HEK293 (cell line): Measurements from ENCODE around the gene LDLRAD3.

Experiments
- CTCF ChIA-PET: fragments of 350-600 bp; formaldehyde crosslinking; extraction: SDS; loops from one replicate; lab custom pipeline; 2021; ENCODE audit warnings: antibody characterized with exemption; lab: Yijun Ruan, JAX
- POLR2A ChIA-PET: fragments of 300-600 bp; formaldehyde crosslinking; extraction: SDS; loops from one replicate; lab custom pipeline; 2020; ENCODE audit warnings: antibody characterized with exemption, inconsistent platforms; lab: Yijun Ruan, JAX
- H3K27ac ChIP-seq: fragments of 200-500 bp; sonication (Bioruptor generic); 2 replicates; pipeline ENCODE4 v1.5.1; 2014; ENCODE audit warnings: low read depth, low read length, control low read depth, inconsistent platforms; ENCODE audit errors: extremely low read depth
- H3K36me3 ChIP-seq, 2 experiments: fragments of 200-500 bp in 1 of 2; sonication (Bioruptor generic) in 1 of 2; 1 replicate in 1 of 2; 2 replicates in 1 of 2; pipeline ENCODE4 v1.5.1; 2014 to 2017; ENCODE audit warnings: inconsistent platforms in 2 of 2, low read length in 2 of 2; ENCODE audit not compliant: control insufficient read depth in 2 of 2, insufficient read depth in 1 of 2
- H3K4me1 ChIP-seq: fragments of 200-500 bp; sonication (Bioruptor generic); 2 replicates; pipeline ENCODE4 v1.5.1; 2014; ENCODE audit warnings: mild to moderate bottlenecking, low read length, inconsistent platforms; ENCODE audit not compliant: control insufficient read depth, insufficient read depth
- H3K4me3 ChIP-seq: 2 replicates; pipeline ENCODE4 v1.5.1; 2011; ENCODE audit warnings: low read depth, mild to moderate bottlenecking, control low read depth, low read length, moderate library complexity
- H3K9me3 ChIP-seq: fragments of 200-500 bp; sonication (Bioruptor generic); 2 replicates; pipeline ENCODE4 v1.5.1; 2014; ENCODE audit warnings: low read depth, low read length, inconsistent platforms; ENCODE audit not compliant: control insufficient read depth, insufficient read depth
- GFI1B ChIP-seq: fragments of 450-650 bp; formaldehyde crosslinking; IDR thresholded peaks from 2 replicates; pipeline ENCODE4 v1.5.1; 2016; ENCODE audit warnings: missing biosample characterization, missing genetic modification characterization
- KLF9 ChIP-seq: fragments of 450-650 bp; formaldehyde crosslinking; IDR thresholded peaks from 2 replicates; pipeline ENCODE4 v1.5.1; 2016; ENCODE audit warnings: missing biosample characterization, missing genetic modification characterization, low read depth
- REPIN1 ChIP-seq: fragments of 450-650 bp; formaldehyde crosslinking; IDR thresholded peaks from 2 replicates; pipeline ENCODE4 v1.5.1; 2017; ENCODE audit warnings: missing biosample characterization, missing genetic modification characterization, low read depth
- SCRT1 ChIP-seq: fragments of 450-650 bp; formaldehyde crosslinking; IDR thresholded peaks from 2 replicates; pipeline ENCODE4 v1.5.1; 2016; ENCODE audit warnings: missing biosample characterization, missing genetic modification characterization, borderline replicate concordance
- SP2 ChIP-seq: fragments of 450-650 bp; formaldehyde crosslinking; IDR thresholded peaks from 2 replicates; pipeline ENCODE4 v1.5.1; 2016; ENCODE audit warnings: missing biosample characterization, missing genetic modification characterization
- TRIM28 ChIP-seq: IDR thresholded peaks from 2 replicates; pipeline ENCODE4 v1.6.1; 2011; ENCODE audit warnings: low read length, control low read depth, borderline replicate concordance
- ZFHX2 ChIP-seq: fragments of 450-650 bp; formaldehyde crosslinking; conservative IDR thresholded peaks from 2 replicates; pipeline ENCODE4 v1.5.1; 2016; ENCODE audit warnings: missing biosample characterization, missing genetic modification characterization
- ZFP3 ChIP-seq: fragments of 450-650 bp; formaldehyde crosslinking; IDR thresholded peaks from 2 replicates; pipeline ENCODE4 v1.5.1; 2016; ENCODE audit warnings: low read depth, missing biosample characterization, missing genetic modification characterization
- ZFP37 ChIP-seq: fragments of 450-650 bp; formaldehyde crosslinking; IDR thresholded peaks from 2 replicates; pipeline ENCODE4 v1.5.1; 2016; ENCODE audit warnings: missing biosample characterization, missing genetic modification characterization
- ZNF114 ChIP-seq: fragments of 450-650 bp; formaldehyde crosslinking; IDR thresholded peaks from 2 replicates; pipeline ENCODE4 v1.5.0; 2017; ENCODE audit warnings: missing biosample characterization, missing genetic modification characterization
- ZNF133 ChIP-seq: fragments of 450-650 bp; formaldehyde crosslinking; IDR thresholded peaks from 2 replicates; pipeline ENCODE4 v1.5.1; 2016; ENCODE audit warnings: missing biosample characterization, missing genetic modification characterization
- ZNF223 ChIP-seq: fragments of 450-650 bp; formaldehyde crosslinking; IDR thresholded peaks from 2 replicates; pipeline ENCODE4 v1.5.1; 2016; ENCODE audit warnings: missing biosample characterization, missing genetic modification characterization
- ZNF239 ChIP-seq: fragments of 450-650 bp; formaldehyde crosslinking; IDR thresholded peaks from 2 replicates; pipeline ENCODE4 v1.5.1; 2016; ENCODE audit warnings: missing biosample characterization, missing genetic modification characterization
- ZNF391 ChIP-seq: fragments of 450-650 bp; formaldehyde crosslinking; IDR thresholded peaks from 2 replicates; pipeline ENCODE4 v1.5.1; 2016; ENCODE audit warnings: low read depth, missing biosample characterization, missing genetic modification characterization, borderline replicate concordance
- ZNF423 ChIP-seq: fragments of 450-650 bp; formaldehyde crosslinking; IDR thresholded peaks from 2 replicates; pipeline ENCODE4 v1.5.1; 2016; ENCODE audit warnings: missing biosample characterization, missing genetic modification characterization
- ZNF473 ChIP-seq: fragments of 450-650 bp; formaldehyde crosslinking; IDR thresholded peaks from 2 replicates; pipeline ENCODE4 v1.5.1; 2017; ENCODE audit warnings: missing biosample characterization, missing genetic modification characterization
- ZNF548 ChIP-seq: fragments of 450-650 bp; formaldehyde crosslinking; IDR thresholded peaks from 2 replicates; pipeline ENCODE4 v1.5.1; 2016; ENCODE audit warnings: missing biosample characterization, missing genetic modification characterization
- ZNF768 ChIP-seq: fragments of 450-650 bp; formaldehyde crosslinking; IDR thresholded peaks from 2 replicates; pipeline ENCODE4 v1.5.1; 2018; ENCODE audit warnings: missing biosample characterization, mild to moderate bottlenecking, missing genetic modification characterization
- TF ChIP-seq, protein P1 (sequence below): fragments of 450-650 bp; formaldehyde crosslinking; IDR thresholded peaks from 2 replicates; pipeline ENCODE4 v1.5.1; 2016; ENCODE audit warnings: missing biosample characterization, missing genetic modification characterization
- TF ChIP-seq, protein P2 (sequence below): IDR thresholded peaks from 2 replicates; pipeline ENCODE4 v1.6.1; 2011; ENCODE audit warnings: mild to moderate bottlenecking, low read depth, low read length, borderline replicate concordance
- TF ChIP-seq, protein P3 (sequence below): fragments of 450-650 bp; IDR thresholded peaks from 2 replicates; pipeline ENCODE4 v1.5.1; 2018; ENCODE audit warnings: missing biosample characterization, mild to moderate bottlenecking, missing genetic modification characterization
- TF ChIP-seq, protein P4 (sequence below): fragments of 450-650 bp; formaldehyde crosslinking; IDR thresholded peaks from 2 replicates; pipeline ENCODE4 v1.5.1; 2017; ENCODE audit warnings: missing biosample characterization, missing genetic modification characterization
- TF ChIP-seq, protein P5 (sequence below): fragments of 450-650 bp; formaldehyde crosslinking; IDR thresholded peaks from 2 replicates; pipeline ENCODE4 v1.5.1; 2016; ENCODE audit warnings: missing biosample characterization, missing genetic modification characterization

Gene LDLRAD3

DNA sequence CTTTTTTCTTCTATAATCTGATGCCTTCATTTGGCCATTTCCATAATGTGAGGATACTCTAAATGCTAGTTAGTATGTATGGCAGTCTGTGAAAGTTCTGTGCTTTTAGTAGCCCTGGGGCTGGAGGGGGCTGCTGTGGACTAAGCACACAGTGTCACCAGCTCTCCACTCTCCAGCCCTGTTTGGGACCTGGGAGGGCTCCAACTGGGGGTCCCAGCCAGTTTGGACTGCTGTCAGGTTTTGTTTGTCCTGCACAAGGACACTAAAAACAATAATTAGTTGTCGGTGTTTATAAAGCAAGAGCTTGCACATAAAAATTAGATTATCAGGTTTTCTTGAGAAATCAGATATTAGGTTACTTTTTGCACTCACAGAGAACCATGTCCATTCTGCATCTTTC is 103.1 kb downstream of the LDLRAD3 start:
- H3K9me3 ChIP-seq, result no peaks in the 10 kb centered on the region
- H3K36me3 ChIP-seq, result no peaks in the 10 kb centered on the region
- POLR2A ChIA-PET, result no interaction called here
- TF ChIP-seq ZNF423 (no peak), ZFP3 (tag by site-specific recombination) (no peak), ZNF133 (tag by site-specific recombination) (no peak), ZNF114 (tag by site-specific recombination) (no peak), GFI1B (tag by site-specific recombination) (no peak), ZNF223 (no peak), ZNF239 (tag by site-specific recombination) (no peak), REPIN1 (tag by site-specific recombination) (no peak), ZNF391 (tag by site-specific recombination) (no peak), SP2 (tag by site-specific recombination) (no peak), SCRT1 (tag by site-specific recombination) (no peak)
- TF ChIP-seq, protein P1, sequence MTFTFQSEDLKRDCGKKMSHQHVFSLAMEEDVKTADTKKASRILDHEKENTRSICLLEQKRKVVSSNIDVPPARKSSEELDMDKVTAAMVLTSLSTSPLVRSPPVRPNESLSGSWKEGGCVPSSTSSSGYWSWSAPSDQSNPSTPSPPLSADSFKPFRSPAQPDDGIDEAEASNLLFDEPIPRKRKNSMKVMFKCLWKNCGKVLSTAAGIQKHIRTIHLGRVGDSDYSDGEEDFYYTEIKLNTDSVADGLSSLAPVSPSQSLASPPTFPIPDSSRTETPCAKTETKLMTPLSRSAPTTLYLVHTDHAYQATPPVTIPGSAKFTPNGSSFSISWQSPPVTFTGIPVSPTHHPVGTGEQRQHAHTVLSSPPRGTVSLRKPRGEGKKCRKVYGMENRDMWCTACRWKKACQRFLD (tag by site-specific recombination), result no peak
- TF ChIP-seq, protein P2, sequence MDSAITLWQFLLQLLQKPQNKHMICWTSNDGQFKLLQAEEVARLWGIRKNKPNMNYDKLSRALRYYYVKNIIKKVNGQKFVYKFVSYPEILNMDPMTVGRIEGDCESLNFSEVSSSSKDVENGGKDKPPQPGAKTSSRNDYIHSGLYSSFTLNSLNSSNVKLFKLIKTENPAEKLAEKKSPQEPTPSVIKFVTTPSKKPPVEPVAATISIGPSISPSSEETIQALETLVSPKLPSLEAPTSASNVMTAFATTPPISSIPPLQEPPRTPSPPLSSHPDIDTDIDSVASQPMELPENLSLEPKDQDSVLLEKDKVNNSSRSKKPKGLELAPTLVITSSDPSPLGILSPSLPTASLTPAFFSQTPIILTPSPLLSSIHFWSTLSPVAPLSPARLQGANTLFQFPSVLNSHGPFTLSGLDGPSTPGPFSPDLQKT, result no peak
- TF ChIP-seq, protein P3, sequence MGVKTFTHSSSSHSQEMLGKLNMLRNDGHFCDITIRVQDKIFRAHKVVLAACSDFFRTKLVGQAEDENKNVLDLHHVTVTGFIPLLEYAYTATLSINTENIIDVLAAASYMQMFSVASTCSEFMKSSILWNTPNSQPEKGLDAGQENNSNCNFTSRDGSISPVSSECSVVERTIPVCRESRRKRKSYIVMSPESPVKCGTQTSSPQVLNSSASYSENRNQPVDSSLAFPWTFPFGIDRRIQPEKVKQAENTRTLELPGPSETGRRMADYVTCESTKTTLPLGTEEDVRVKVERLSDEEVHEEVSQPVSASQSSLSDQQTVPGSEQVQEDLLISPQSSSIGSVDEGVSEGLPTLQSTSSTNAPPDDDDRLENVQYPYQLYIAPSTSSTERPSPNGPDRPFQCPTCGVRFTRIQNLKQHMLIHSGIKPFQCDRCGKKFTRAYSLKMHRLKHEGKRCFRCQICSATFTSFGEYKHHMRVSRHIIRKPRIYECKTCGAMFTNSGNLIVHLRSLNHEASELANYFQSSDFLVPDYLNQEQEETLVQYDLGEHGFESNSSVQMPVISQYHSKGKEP (tag by site-specific recombination), result no peak
- CTCF ChIA-PET, result interaction anchor here (2.3 kb wide), 1 partner anchor 10 kb away, joined by 13 read pairs; no protein-coding TSS in a partner anchor
- H3K27ac ChIP-seq, result no peak overlapping the region
- H3K4me1 ChIP-seq, result peaks cover 3% of the 10 kb centered on the region
- H3K4me3 ChIP-seq, result no peak overlapping the region

DNA sequence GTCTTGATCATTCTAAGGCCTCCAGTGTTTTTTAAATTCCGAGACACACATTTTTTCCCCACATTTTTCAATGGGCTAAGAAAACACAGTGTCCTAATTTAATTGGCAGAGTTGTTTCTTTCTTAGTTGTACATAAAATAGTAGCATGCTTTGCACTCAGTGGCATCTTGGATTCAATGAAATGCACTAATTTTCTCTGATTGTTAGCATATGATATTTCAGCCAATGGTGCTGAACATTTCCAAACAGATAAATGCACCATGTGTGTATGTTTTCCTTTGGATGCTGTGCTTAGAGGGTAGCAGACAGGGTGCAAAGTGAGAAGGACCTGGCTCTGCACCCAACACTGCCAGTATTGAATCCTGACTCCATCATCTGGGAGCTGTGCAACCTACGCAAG is 103.5 kb downstream of the LDLRAD3 start:
- no peak for TF ChIP-seq ZNF768 (tag by site-specific recombination)
- no peak for TF ChIP-seq KLF9 (tag by site-specific recombination)
- no peak for TF ChIP-seq GFI1B (tag by site-specific recombination)
- no peak for TF ChIP-seq ZFP37 (tag by site-specific recombination)
- no peak for TF ChIP-seq SCRT1 (tag by site-specific recombination)
- no peak for TF ChIP-seq ZNF473
- TF ChIP-seq, protein P4, sequence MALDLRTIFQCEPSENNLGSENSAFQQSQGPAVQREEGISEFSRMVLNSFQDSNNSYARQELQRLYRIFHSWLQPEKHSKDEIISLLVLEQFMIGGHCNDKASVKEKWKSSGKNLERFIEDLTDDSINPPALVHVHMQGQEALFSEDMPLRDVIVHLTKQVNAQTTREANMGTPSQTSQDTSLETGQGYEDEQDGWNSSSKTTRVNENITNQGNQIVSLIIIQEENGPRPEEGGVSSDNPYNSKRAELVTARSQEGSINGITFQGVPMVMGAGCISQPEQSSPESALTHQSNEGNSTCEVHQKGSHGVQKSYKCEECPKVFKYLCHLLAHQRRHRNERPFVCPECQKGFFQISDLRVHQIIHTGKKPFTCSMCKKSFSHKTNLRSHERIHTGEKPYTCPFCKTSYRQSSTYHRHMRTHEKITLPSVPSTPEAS (tag by site-specific recombination), result no peak
- TF ChIP-seq ZNF114 (tag by site-specific recombination), result no peak
- TF ChIP-seq ZFHX2 (tag by site-specific recombination), result no peak
- no peak for TF ChIP-seq TRIM28
- no peak for TF ChIP-seq ZNF548 (tag by site-specific recombination)
- TF ChIP-seq, protein P5, sequence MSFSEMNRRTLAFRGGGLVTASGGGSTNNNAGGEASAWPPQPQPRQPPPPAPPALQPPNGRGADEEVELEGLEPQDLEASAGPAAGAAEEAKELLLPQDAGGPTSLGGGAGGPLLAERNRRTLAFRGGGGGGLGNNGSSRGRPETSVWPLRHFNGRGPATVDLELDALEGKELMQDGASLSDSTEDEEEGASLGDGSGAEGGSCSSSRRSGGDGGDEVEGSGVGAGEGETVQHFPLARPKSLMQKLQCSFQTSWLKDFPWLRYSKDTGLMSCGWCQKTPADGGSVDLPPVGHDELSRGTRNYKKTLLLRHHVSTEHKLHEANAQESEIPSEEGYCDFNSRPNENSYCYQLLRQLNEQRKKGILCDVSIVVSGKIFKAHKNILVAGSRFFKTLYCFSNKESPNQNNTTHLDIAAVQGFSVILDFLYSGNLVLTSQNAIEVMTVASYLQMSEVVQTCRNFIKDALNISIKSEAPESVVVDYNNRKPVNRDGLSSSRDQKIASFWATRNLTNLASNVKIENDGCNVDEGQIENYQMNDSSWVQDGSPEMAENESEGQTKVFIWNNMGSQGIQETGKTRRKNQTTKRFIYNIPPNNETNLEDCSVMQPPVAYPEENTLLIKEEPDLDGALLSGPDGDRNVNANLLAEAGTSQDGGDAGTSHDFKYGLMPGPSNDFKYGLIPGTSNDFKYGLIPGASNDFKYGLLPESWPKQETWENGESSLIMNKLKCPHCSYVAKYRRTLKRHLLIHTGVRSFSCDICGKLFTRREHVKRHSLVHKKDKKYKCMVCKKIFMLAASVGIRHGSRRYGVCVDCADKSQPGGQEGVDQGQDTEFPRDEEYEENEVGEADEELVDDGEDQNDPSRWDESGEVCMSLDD (tag by site-specific recombination), result no peak
- H3K36me3 ChIP-seq, result no peaks in the 10 kb centered on the region
- H3K4me3 ChIP-seq, result no peak overlapping the region
- CTCF ChIA-PET, result interaction anchor here (2.3 kb wide), 2 partner anchors 10 to 225 kb away, joined by 8 to 13 read pairs; no protein-coding TSS in a partner anchor
- no peak overlapping the region for H3K27ac ChIP-seq
- H3K4me1 ChIP-seq, result peaks cover 7% of the 10 kb centered on the region
- POLR2A ChIA-PET, result no interaction called here
- H3K9me3 ChIP-seq, result no peaks in the 10 kb centered on the region
